HepG2 (cell line): Measurements from ENCODE around the gene ANKRD1. TPM values are rescaled to one million over a fixed set of nuclear protein-coding genes. Genes with fewer than 3 reads are reported as not detected.

Experiments used
- AHR ChIP-seq: IDR thresholded peaks from 2 replicates; pipeline ENCODE4 v1.6.1; 2018; ENCODE audit warnings: missing genetic modification reagents, missing compliant biosample characterization
- ATAD3A ChIP-seq: sonication (generic); formaldehyde crosslinking; IDR thresholded peaks from 2 replicates; pipeline ENCODE4 v1.4.0; 2020; ENCODE audit warnings: missing genetic modification reagents
- CEBPB ChIP-seq: IDR thresholded peaks from 2 replicates; pipeline ENCODE4 v1.6.1; 2011; ENCODE audit warnings: low read depth, low read length, improper control_type of control experiment, borderline replicate concordance
- ETV6 ChIP-seq: sonication (generic); formaldehyde crosslinking; conservative IDR thresholded peaks from 2 replicates; pipeline ENCODE4 v1.4.0; 2020; ENCODE audit warnings: missing genetic modification reagents
- KMT2B ChIP-seq: IDR thresholded peaks from 2 replicates; pipeline ENCODE4 v1.6.1; 2016; ENCODE audit warnings: missing genetic modification reagents, missing compliant biosample characterization
- NRL ChIP-seq: sonication (generic); formaldehyde crosslinking; IDR thresholded peaks from 2 replicates; pipeline ENCODE4 v1.5.0; 2020; ENCODE audit warnings: missing genetic modification reagents, mild to moderate bottlenecking, moderate library complexity, borderline replicate concordance
- ZNF10 ChIP-seq: sonication (generic); formaldehyde crosslinking; IDR thresholded peaks from 2 replicates; pipeline ENCODE4 v1.4.0; 2020; ENCODE audit warnings: mild to moderate bottlenecking, low read depth, missing genetic modification reagents, borderline replicate concordance
- ZNF121 ChIP-seq: sonication (generic); formaldehyde crosslinking; IDR thresholded peaks from 2 replicates; pipeline ENCODE4 v1.5.0; 2020; ENCODE audit warnings: mild to moderate bottlenecking, missing genetic modification reagents
- ZNF224 ChIP-seq: sonication (generic); formaldehyde crosslinking; IDR thresholded peaks from 2 replicates; pipeline ENCODE4 v1.5.0; 2020; ENCODE audit warnings: mild to moderate bottlenecking, missing genetic modification reagents
- polyA plus RNA-seq, 8 experiments: library from polyadenylated mRNA; depleted of rRNA in 3 of 8; stranded (reverse) in 7 of 8; unstranded in 1 of 8; fragments of >200 nt; fragmentation: Illumina TruSeq in 4 of 8; extraction: Trizol in 4 of 8; gene quantifications; 2 replicates each; pipeline versions ENCODE4 v1.2.1 to v1.2.3, GENCODE V29; 2011 to 2016; ENCODE audit warnings: low read depth in 4 of 8, missing spikeins in 1 of 8, mixed read lengths in 1 of 8; ENCODE audit not compliant: insufficient read depth in 1 of 8
- total RNA-seq, 5 experiments: library from RNA; depleted of rRNA; stranded (reverse); fragments of >200 nt; fragmentation: Illumina TruSeq; extraction: Trizol; gene quantifications; 2 replicates each; pipeline ENCODE4 v1.2.3, GENCODE V29; 2016; ENCODE audit warnings: low read depth in 1 of 5
- TF ChIP-seq, protein P1 (sequence below): sonication (generic); formaldehyde crosslinking; IDR thresholded peaks from 2 replicates; pipeline ENCODE4 v1.4.0; 2020; ENCODE audit warnings: missing genetic modification reagents
- TF ChIP-seq, protein P2 (sequence below): sonication (generic); formaldehyde crosslinking; IDR thresholded peaks from 2 replicates; pipeline ENCODE4 v1.4.0; 2020; ENCODE audit warnings: mild to moderate bottlenecking, missing genetic modification reagents
- TF ChIP-seq, protein P3 (sequence below): sonication (generic); formaldehyde crosslinking; IDR thresholded peaks from 2 replicates; pipeline ENCODE4 v1.5.0; 2020; ENCODE audit warnings: mild to moderate bottlenecking, missing genetic modification reagents, borderline replicate concordance

ANKRD1 gene
- total and polyA plus RNA-seq, 2 of the 13 experiments (the other 11 are each of a cell fraction or from before 2014, with no cell fraction given) = 19.4 to 41.8 TPM

DNA sequence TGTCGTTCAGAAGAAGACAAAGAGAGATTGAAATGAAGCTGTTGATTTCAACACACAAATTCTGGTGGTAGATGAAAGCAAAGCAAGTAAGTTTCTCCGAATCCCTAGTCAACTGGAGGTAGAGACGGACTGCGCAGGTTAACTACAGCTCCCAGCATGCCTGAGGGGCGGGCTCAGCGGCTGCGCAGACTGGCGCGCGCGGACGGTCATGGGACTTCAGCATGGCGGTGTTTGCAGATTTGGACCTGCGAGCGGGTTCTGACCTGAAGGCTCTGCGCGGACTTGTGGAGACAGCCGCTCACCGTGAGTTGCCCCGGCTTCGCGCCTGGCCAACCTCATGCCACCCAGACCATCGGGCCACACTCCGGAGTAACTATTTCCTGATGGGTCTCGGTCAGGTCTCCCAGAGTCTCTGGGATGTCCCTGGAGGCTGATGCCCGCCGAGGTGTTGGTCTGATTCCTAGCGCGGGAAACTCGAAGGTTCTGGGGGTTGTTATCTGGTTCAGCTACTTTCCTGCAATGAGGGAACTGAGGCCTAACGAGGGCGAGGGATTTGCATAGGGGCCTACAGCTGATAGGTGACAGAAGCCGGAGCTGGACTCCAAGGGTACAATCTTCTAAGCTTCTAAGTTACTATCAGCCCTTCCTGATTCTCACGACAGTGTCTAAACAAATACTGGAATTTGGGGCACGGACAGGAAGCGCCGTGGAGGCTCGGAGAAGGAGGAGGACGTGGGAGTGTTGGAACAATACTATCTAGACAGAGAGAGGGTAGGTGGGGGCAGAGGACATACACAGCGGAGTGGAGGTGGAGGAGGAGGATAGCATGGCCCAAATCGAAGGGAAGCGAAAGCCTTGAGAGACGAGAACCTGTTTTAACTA, 48.9 kb downstream of the ANKRD1 start, which contains the start of gene RPP30 (continued):
- TF ChIP-seq, protein P1, sequence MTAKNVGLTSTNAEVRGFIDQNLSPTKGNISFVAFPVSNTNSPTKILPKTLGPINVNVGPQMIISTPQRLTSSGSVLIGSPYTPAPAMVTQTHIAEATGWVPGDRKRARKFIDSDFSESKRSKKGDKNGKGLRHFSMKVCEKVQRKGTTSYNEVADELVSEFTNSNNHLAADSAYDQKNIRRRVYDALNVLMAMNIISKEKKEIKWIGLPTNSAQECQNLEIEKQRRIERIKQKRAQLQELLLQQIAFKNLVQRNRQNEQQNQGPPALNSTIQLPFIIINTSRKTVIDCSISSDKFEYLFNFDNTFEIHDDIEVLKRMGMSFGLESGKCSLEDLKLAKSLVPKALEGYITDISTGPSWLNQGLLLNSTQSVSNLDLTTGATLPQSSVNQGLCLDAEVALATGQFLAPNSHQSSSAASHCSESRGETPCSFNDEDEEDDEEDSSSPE = peak; percentile 86
- TF ChIP-seq ETV6 (CRISPR knock-in tag) (no peak), ZNF10 (CRISPR knock-in tag) (0 out of 2 replicates have a peak, but pooled peaks have one; percentile 55), ATAD3A (CRISPR knock-in tag) (no peak), NRL (CRISPR knock-in tag) (peak; percentile 95), ZNF121 (no peak), CEBPB (no peak), KMT2B (CRISPR knock-in tag) (peak; percentile 83), AHR (no peak), ZNF224 (CRISPR knock-in tag) (peak; percentile 61; the same call in 1 of the 2 replicates)
- TF ChIP-seq, protein P2, sequence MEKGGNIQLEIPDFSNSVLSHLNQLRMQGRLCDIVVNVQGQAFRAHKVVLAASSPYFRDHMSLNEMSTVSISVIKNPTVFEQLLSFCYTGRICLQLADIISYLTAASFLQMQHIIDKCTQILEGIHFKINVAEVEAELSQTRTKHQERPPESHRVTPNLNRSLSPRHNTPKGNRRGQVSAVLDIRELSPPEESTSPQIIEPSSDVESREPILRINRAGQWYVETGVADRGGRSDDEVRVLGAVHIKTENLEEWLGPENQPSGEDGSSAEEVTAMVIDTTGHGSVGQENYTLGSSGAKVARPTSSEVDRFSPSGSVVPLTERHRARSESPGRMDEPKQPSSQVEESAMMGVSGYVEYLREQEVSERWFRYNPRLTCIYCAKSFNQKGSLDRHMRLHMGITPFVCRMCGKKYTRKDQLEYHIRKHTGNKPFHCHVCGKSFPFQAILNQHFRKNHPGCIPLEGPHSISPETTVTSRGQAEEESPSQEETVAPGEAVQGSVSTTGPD (CRISPR knock-in tag) = no peak
- TF ChIP-seq, protein P3, sequence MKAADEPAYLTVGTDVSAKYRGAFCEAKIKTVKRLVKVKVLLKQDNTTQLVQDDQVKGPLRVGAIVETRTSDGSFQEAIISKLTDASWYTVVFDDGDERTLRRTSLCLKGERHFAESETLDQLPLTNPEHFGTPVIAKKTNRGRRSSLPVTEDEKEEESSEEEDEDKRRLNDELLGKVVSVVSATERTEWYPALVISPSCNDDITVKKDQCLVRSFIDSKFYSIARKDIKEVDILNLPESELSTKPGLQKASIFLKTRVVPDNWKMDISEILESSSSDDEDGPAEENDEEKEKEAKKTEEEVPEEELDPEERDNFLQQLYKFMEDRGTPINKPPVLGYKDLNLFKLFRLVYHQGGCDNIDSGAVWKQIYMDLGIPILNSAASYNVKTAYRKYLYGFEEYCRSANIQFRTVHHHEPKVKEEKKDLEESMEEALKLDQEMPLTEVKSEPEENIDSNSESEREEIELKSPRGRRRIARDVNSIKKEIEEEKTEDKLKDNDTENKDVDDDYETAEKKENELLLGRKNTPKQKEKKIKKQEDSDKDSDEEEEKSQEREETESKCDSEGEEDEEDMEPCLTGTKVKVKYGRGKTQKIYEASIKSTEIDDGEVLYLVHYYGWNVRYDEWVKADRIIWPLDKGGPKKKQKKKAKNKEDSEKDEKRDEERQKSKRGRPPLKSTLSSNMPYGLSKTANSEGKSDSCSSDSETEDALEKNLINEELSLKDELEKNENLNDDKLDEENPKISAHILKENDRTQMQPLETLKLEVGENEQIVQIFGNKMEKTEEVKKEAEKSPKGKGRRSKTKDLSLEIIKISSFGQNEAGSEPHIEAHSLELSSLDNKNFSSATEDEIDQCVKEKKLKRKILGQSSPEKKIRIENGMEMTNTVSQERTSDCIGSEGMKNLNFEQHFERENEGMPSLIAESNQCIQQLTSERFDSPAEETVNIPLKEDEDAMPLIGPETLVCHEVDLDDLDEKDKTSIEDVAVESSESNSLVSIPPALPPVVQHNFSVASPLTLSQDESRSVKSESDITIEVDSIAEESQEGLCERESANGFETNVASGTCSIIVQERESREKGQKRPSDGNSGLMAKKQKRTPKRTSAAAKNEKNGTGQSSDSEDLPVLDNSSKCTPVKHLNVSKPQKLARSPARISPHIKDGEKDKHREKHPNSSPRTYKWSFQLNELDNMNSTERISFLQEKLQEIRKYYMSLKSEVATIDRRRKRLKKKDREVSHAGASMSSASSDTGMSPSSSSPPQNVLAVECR (CRISPR knock-in tag) = peak; percentile 78
